ENCODE data around the gene SHF.

SHF gene

GRCh38 chr15:45166834-45167630, 20.7 kb downstream of the SHF start (continued):
- no peak for TF ChIP-seq ZNF266 (tag by site-specific recombination; IDR thresholded peaks at IDR 0.05; ENCODE audit: low read depth)

- Histone ChIP-seq H3K27ac (ENCODE audit: extremely low read depth, low read depth, low read length) (no peak overlapping the region), H3K9me3 (ENCODE audit: control insufficient read depth, insufficient read depth, low read depth, low read length) (no peaks in the 10 kb centered on the region), H3K36me3 (ENCODE audit: control insufficient read depth in 2 of 2, insufficient read depth in 1 of 2, low read length in 2 of 2) (no peaks in the 10 kb centered on the region), H3K4me1 (ENCODE audit: control insufficient read depth, insufficient read depth, low read length) (0 out of 2 replicates have a peak, but pooled peaks cover 2% of the 10 kb centered on the region), H3K4me3 (ENCODE audit: low read depth, low read length) (no peak overlapping the region)
- CTCF ChIA-PET, result interaction anchor here (0.7 to 4.4 kb wide), 4 partner anchors 25 to 293 kb away, joined by 3 to 60 read pairs (median 13); no protein-coding TSS in a partner anchor
- POLR2A ChIA-PET, result no interaction called here
- no peak for TF ChIP-seq ZNF248 (tag by site-specific recombination; IDR thresholded peaks at IDR 0.05)
- TF ChIP-seq HOXC10 (CRISPR knock-in tag; IDR thresholded peaks at IDR 0.05), result no peak
- TF ChIP-seq KLF1 (tag by site-specific recombination; IDR thresholded peaks at IDR 0.05), result no peak
- no peak for TF ChIP-seq ZNF23 (tag by site-specific recombination; IDR thresholded peaks at IDR 0.05; ENCODE audit: borderline replicate concordance)
- TF ChIP-seq TRIM28 (IDR thresholded peaks at IDR 0.05; ENCODE audit: borderline replicate concordance, low read length), result no peak
- no peak for TF ChIP-seq ZBTB10 (tag by site-specific recombination; IDR thresholded peaks at IDR 0.05)
- no peak for TF ChIP-seq ZNF280D (tag by site-specific recombination; IDR thresholded peaks at IDR 0.05)
- TF ChIP-seq ZNF843 (tag by site-specific recombination; IDR thresholded peaks at IDR 0.05), result no peak
- TF ChIP-seq ZNF335 (tag by site-specific recombination; conservative IDR thresholded peaks at IDR 0.05), result no peak
- TF ChIP-seq ZNF148 (tag by site-specific recombination; IDR thresholded peaks at IDR 0.05; ENCODE audit: borderline replicate concordance), result no peak
- no peak for TF ChIP-seq ZNF521 (tag by site-specific recombination; IDR thresholded peaks at IDR 0.05)
- TF ChIP-seq ZNF449 (tag by site-specific recombination; IDR thresholded peaks at IDR 0.05), result no peak
- no peak for TF ChIP-seq ZNF624 (tag by site-specific recombination; IDR thresholded peaks at IDR 0.05)
- no peak for TF ChIP-seq ZNF404 (tag by site-specific recombination; IDR thresholded peaks at IDR 0.05)
- no peak for TF ChIP-seq PRDM2 (tag by site-specific recombination; IDR thresholded peaks at IDR 0.05; ENCODE audit: borderline replicate concordance)
- no peak for TF ChIP-seq SALL2 (tag by site-specific recombination; IDR thresholded peaks at IDR 0.05; ENCODE audit: borderline replicate concordance)
- TF ChIP-seq ZNF112 (tag by site-specific recombination; IDR thresholded peaks at IDR 0.05), result no peak
Measured at GRCh38 chr15:45165536-45165935, 22.2 kb downstream of the SHF start.
